CD4-positive, alpha-beta T cell treated with Interleukin-15 for 4 hours (primary cell): Measurements from ENCODE around the gene TAAR9.

Experiments
- DNase-seq: peaks from one replicate; pipeline ENCODE4 v3.0.0-alpha.2; 2020; ENCODE audit warnings: low spot score

TAAR9 gene

GRCh38 chr6:132537977-132538376 is at the start of gene TAAR9:
Gene TAAR9, plus strand, starts transcription at chr6:132538277. Its CDS starts 13 bp downstream, at chr6:132538290.
- no peak for DNase-seq

- no peak for DNase-seq
These were observed 48.7 kb upstream of the TAAR9 start for GRCh38 chr6:132489376-132489775.

GRCh38 chr6:132490024-132490423 is 48.1 kb upstream of the TAAR9 start:
- DNase-seq = no peak

GRCh38 chr6:132490478-132491204 is 47.4 kb upstream of the TAAR9 start:
- DNase-seq = no peak

GRCh38 chr6:132491303-132491702 is 46.8 kb upstream of the TAAR9 start:
- DNase-seq = no peak

GRCh38 chr6:132491881-132492280 is 46.2 kb upstream of the TAAR9 start:
- DNase-seq = no peak

GRCh38 chr6:132494954-132495353 is 43.1 kb upstream of the TAAR9 start:
- no peak for DNase-seq

GRCh38 chr6:132495604-132496079 is 42.4 kb upstream of the TAAR9 start:
- no peak for DNase-seq

GRCh38 chr6:132496519-132497180 is 41.4 kb upstream of the TAAR9 start:
- DNase-seq = no peak

GRCh38 chr6:132498638-132499037 is 39.4 kb upstream of the TAAR9 start:
- no peak for DNase-seq

- DNase-seq = no peak
These were observed 38.3 kb upstream of the TAAR9 start for GRCh38 chr6:132499757-132500156.

GRCh38 chr6:132504757-132505156 is 33.3 kb upstream of the TAAR9 start:
- no peak for DNase-seq

- no peak for DNase-seq
These were observed 32.9 kb upstream of the TAAR9 start for GRCh38 chr6:132505158-132505557.

- no peak for DNase-seq
These were observed 31.6 kb upstream of the TAAR9 start for GRCh38 chr6:132506461-132506860.

GRCh38 chr6:132506869-132507808 is 30.9 kb upstream of the TAAR9 start:
- DNase-seq = no peak

- DNase-seq = no peak
These were observed 26.8 kb upstream of the TAAR9 start for GRCh38 chr6:132511210-132511830.

GRCh38 chr6:132511831-132512220 is 26.3 kb upstream of the TAAR9 start:
- DNase-seq = no peak

GRCh38 chr6:132512342-132512637 is 25.8 kb upstream of the TAAR9 start:
- DNase-seq = no peak

GRCh38 chr6:132512638-132513632 is 25.1 kb upstream of the TAAR9 start, which contains the start of gene STX7:
Gene STX7, minus strand, starts transcription at chr6:132513116. Its CDS starts 9,586 bp downstream, at chr6:132503530.
- DNase-seq = peak; percentile 88

- DNase-seq = no peak
These were observed 24.1 kb upstream of the TAAR9 start for GRCh38 chr6:132513831-132514545.
